Lower leg skin (tissue), 3 donors: ENCODE measurements around the gene C1QL1.

ENCODE experiments used
- POLR2A ChIP-seq, 2 donors: fragments of 450-650 bp; IDR thresholded peaks; one replicate each; pipeline ENCODE4 v1.6.1; 2016 to 2017; ENCODE audit warnings: antibody characterized with exemption in 2 of 2, mild to moderate bottlenecking in 1 of 2, moderate library complexity in 1 of 2
- TF ChIP-seq, protein P1 (sequence below), 3 donors: fragments of 450-650 bp; IDR thresholded peaks; one replicate each; pipeline ENCODE4 v1.5.1; 2016; ENCODE audit warnings: antibody characterized with exemption in 3 of 3, mild to moderate bottlenecking in 3 of 3, moderate library complexity in 2 of 3

DNA sequence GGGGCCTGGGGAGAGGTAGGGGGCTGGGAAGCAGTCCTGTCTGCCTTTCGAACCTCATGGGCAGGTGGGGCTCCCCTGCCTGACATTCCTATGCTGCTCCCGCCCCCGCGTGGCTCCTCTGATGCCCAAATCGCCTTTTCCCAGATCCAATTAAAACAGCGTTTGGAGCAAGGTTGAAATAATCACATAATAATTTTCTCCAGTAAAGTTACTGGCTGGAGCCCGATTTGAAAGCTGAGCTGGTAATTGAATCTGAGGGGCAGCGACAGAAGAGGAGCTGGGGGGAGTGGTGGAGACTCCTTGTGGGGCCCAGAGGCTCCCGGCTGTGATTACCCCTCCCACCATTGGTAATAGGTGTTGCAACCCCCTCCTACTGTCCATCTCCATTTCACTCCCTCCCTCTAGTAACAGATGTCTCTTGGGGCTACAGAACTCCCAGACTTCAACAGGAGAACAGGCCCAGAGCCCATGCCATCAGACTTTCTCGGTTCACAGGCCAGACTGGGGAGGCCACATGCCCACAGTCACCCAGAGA, 38.9 kb upstream of the C1QL1 start:
- TF ChIP-seq, protein P1, sequence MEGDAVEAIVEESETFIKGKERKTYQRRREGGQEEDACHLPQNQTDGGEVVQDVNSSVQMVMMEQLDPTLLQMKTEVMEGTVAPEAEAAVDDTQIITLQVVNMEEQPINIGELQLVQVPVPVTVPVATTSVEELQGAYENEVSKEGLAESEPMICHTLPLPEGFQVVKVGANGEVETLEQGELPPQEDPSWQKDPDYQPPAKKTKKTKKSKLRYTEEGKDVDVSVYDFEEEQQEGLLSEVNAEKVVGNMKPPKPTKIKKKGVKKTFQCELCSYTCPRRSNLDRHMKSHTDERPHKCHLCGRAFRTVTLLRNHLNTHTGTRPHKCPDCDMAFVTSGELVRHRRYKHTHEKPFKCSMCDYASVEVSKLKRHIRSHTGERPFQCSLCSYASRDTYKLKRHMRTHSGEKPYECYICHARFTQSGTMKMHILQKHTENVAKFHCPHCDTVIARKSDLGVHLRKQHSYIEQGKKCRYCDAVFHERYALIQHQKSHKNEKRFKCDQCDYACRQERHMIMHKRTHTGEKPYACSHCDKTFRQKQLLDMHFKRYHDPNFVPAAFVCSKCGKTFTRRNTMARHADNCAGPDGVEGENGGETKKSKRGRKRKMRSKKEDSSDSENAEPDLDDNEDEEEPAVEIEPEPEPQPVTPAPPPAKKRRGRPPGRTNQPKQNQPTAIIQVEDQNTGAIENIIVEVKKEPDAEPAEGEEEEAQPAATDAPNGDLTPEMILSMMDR (IDR thresholded peaks at IDR 0.05), result no peak
- TF ChIP-seq POLR2A (IDR thresholded peaks at IDR 0.05), result no peak
